Activated naive CD4-positive, alpha-beta T cell (primary cell): ENCODE data around the gene ALAS2.
"Not testable (repeated sequence)": the region's sequence is repeated elsewhere in the genome, so short reads cannot be mapped to it uniquely, and the experiment has no call there.

Experiments
- DNase-seq, 4 experiments: peaks; one replicate each; lab custom pipeline; 2025; lab: John Stamatoyannopoulos, UW

ALAS2 gene

GRCh38 chrX:55005256-55005655 lies 25.5 kb downstream of the ALAS2 start:
- no peak for DNase-seq

- DNase-seq: no peak
Observed at GRCh38 chrX:55004231-55004630, 26.5 kb downstream of the ALAS2 start.

DNA sequence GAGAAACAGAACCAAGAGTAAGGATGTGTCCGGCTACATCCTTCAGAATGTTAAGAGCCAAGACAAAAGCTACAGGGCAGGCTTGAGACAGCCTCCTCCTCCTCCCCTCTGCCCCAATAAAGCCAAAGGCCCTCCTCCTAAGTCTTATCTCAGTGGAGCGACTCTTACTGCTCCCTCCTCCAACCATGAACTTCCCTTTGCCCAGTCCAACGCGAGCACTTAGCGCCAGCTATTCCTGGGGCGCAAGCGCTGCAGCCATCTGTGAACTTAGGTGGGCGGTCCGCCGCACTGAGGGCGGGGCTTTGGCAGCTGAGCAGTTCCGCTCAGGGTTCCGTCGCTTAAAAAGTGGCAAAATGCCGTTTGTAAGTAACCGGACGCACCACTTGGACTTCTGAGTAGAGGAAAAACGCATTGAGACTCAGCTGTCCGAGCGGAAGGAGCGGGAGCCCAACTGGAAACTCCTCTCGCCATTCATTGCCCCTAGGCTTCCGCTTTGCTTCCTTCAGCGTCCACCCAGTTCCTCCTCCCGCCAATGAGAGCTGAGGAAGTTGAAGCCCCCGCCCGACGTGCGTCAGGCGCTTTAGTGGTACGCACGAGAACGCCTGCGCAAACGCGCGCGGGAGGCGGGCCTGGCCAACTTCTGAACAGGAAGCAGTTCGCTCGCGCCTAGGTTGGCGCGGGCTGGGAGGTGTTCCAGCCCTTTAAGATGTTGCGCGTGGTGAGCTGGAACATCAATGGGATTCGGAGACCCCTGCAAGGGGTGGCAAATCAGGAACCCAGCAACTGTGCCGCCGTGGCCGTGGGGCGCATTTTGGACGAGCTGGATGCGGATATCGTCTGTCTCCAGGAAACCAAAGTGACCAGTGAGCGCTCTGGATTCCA lies 30.8 kb downstream of the ALAS2 start, which contains the start of gene APEX2:
Gene APEX2 (plus strand): TSS at position 647 of the 882 bp plus-strand sequence. CDS start 60 bp downstream, at position 707.
- peak; percentile 54 to 81 (median 70) for DNase-seq

- no peak for DNase-seq
Observed at GRCh38 chrX:54995621-54996020, 35.2 kb downstream of the ALAS2 start.

- no peak for DNase-seq
Observed at GRCh38 chrX:54994668-54995351, 36.0 kb downstream of the ALAS2 start.

- DNase-seq: no peak
Observed at GRCh38 chrX:54994099-54994498, 36.7 kb downstream of the ALAS2 start, which contains the start of gene PFKFB1. Gene PFKFB1, minus strand, starts transcription at chrX:54994188. Its CDS starts 181 bp downstream, at chrX:54994007.

GRCh38 chrX:54992911-54993622 lies 37.7 kb downstream of the ALAS2 start:
- no peak for DNase-seq

GRCh38 chrX:54991706-54992105 lies 39.1 kb downstream of the ALAS2 start:
- no peak for DNase-seq

GRCh38 chrX:54983306-54983705 lies 47.5 kb downstream of the ALAS2 start:
- not testable (repeated sequence) for DNase-seq

- DNase-seq: no peak
Observed at GRCh38 chrX:54980334-54980733, 50.4 kb downstream of the ALAS2 start.

DNA sequence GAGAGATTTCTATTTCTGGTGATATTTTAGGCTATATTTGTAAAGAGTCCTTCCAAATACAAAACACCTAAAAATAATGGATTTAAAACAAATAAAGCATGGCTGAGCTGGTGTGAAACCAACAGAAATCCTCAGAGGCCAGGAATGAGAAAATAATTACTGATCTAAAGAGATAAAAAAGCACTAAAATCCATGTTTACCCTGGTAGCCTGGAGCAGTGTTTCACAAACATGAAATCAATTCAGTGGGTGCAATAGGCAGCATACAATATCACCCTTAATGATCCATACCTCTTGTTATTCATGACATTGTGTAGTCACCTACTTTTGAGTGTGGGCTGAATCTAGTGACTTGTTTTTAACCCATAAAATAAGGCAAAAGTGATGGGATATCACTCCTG lies 51.3 kb downstream of the ALAS2 start:
- DNase-seq: no peak

DNA sequence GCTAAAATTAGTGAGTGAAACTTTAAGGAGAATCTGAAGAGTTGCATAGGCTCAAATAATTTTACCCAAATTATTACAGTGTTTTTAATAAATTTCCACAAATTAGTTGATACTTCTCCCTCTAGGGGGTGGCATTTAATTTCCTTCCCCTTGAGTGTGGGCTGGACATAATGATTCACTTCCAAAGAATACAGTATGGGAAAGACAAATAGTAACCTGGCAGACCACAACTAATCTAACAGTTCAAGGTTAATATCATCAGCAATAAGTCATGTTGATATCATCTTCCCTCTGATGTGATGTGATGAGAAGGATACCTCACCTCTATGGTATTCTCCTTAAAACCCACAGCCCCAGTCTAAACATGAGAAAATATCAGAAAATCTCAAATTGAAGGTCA lies 52.3 kb downstream of the ALAS2 start:
- no peak for DNase-seq

GRCh38 chrX:54977387-54977786 lies 53.4 kb downstream of the ALAS2 start:
- DNase-seq: no peak

GRCh38 chrX:54964766-54965497 lies 65.8 kb downstream of the ALAS2 start:
- DNase-seq: no peak

- no peak for DNase-seq
Observed at GRCh38 chrX:54961750-54962149, 69.0 kb downstream of the ALAS2 start.
